Right lobe of liver (tissue), 4 donors: Measurements from ENCODE around the gene DNLZ.

Source experiments
- CTCF ChIP-seq, 4 donors: fragments of 200-600 bp in 3 of 4; fragments of 450-650 bp in 1 of 4; IDR thresholded peaks; one replicate each; pipeline versions ENCODE4 v1.5.1 to v1.8.0; 2016 to 2022; ENCODE audit warnings: antibody characterized with exemption in 4 of 4, mild to moderate bottlenecking in 2 of 4
- POLR2A ChIP-seq: fragments of 450-650 bp; IDR thresholded peaks from one replicate; pipeline ENCODE4 v1.6.1; 2017; ENCODE audit warnings: antibody characterized with exemption, mild to moderate bottlenecking
- donor health status: DM: no; HTN: no; CAD: no.
- donor health status: DM: no; HTN: no; CAD: no.
- donor health status: DM: no; HTN: yes; CAD: no.

- TF ChIP-seq CTCF (IDR thresholded peaks at IDR 0.05) (no peak), POLR2A (no peak)
Measured at GRCh38 chr9:136310273-136311030, 53.1 kb downstream of the DNLZ start.
